ENCODE measurements around the gene PTMS. TPM values are rescaled to one million over a fixed set of nuclear protein-coding genes. Genes with fewer than 3 reads are reported as not detected.
"Not testable (repeated sequence)": the region's sequence is repeated elsewhere in the genome, so short reads cannot be mapped to it uniquely, and the experiment has no call there.

PTMS gene
- total and polyA plus RNA-seq, 5 donors from 2014 or later = 1.3 to 15.0 (median 3.2) TPM

DNA sequence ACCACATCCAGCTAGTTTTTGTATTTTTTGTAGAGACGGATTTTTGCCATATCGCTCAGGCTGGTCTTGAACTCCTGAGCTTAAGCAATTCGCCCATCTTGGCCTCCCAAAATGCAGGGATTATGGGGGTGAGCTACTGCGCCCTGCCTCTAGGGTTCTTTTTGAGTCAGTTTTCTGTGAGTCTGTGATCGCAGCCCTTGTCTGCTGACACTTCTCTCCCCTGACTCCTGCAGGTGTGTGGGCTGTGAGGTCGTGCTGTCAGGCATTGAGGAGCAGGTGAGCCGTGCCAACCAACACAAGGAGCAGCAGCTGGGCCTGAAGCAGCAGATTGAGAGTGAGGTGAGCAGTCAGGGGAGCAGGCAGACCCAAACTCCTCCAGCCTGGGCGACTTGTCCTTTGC lies 36.0 kb upstream of the PTMS start:
- no peak overlapping the region for H3K27ac ChIP-seq (ENCODE audit: insufficient read depth, low read length, poor library complexity, severe bottlenecking)
- no peaks in the 10 kb centered on the region for H3K4me1 ChIP-seq (ENCODE audit: control insufficient read depth, insufficient read depth, low read length, poor library complexity, severe bottlenecking)
- H3K4me3 ChIP-seq (ENCODE audit: low read depth, low read length) = no peak overlapping the region
- Mint-ChIP-seq H3K27me3 (peaks cover 4% of the 10 kb centered on the region), H3K9me3 (no peaks in the 10 kb centered on the region), H3K27ac (no peak overlapping the region), H3K36me3 (peaks cover 45% of the 10 kb centered on the region), H3K4me1 (peaks cover 0 to 15% (median 6%) of the 10 kb centered on the region in 4 donors), H3K4me3 (no peak overlapping the region)
- no peaks in the 10 kb centered on the region for H3K27me3 ChIP-seq (ENCODE audit: control insufficient read depth, insufficient read depth, low read length)
- peaks cover 54% of the 10 kb centered on the region for H3K36me3 ChIP-seq (ENCODE audit: control insufficient read depth, insufficient read depth, low read length)
- no peaks in the 10 kb centered on the region for H3K9me3 ChIP-seq (ENCODE audit: control insufficient read depth in 2 of 2, low read length in 2 of 2)
- ATAC-seq (ENCODE audit: low read depth in 2 of 2) (no peak), DNase-seq (no peak)

DNA sequence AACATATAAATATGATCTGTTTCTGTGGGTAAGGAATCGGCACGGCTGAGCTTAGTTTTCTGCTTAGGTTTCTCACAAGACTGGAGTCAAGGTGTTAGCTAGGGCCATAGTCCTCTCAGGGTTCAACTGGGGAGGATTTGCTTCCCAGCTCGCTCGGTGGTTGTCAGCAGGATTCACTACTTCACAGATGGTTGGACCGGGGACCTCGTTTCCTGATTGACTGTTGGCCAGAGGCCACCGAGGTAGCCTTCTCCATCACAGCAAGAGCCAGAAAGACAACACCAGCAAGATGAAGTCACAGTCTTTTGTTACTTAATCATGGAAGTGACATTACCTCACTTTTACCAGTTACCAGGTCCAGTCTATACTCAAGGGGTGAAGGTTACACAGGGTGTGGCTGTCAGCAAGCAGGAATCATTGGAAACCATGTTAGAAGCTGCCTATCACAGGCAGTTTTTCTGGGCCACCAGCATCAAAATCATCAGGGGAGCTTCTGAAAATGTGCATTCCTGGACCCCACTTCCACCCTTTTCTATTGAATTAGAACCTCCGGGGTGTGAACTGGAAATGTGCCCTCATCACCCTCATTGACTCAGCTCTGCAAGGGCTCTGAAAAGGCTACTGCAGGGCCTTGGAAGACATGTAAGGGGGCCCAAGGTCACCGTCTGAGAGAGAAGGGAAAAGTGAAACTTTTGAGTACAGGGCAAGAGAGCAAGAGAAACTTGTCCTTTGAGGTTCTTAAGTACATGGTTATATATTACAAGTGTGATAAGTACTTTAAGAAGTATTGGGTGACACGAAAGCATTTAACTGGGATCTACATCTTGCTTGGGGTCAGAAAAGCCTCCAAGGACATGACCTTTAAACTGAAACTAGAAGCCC lies 31.4 kb upstream of the PTMS start:
- Mint-ChIP-seq H3K4me1 (peaks cover 0 to 5% (median 2%) of the 10 kb centered on the region in 4 donors), H3K36me3 (peaks cover 33% of the 10 kb centered on the region), H3K9me3 (no peaks in the 10 kb centered on the region), H3K27me3 (no peaks in the 10 kb centered on the region), H3K4me3 (no peak overlapping the region), H3K27ac (peak overlapping the region in 1 of 3 donors; percentile 38)
- H3K27me3 ChIP-seq (ENCODE audit: control insufficient read depth, insufficient read depth, low read length) = no peaks in the 10 kb centered on the region
- no peaks in the 10 kb centered on the region for H3K9me3 ChIP-seq (ENCODE audit: control insufficient read depth in 2 of 2, low read length in 2 of 2)
- ATAC-seq (ENCODE audit: low read depth in 2 of 2) (no peak), DNase-seq (no peak)
- peaks cover 34% of the 10 kb centered on the region for H3K36me3 ChIP-seq (ENCODE audit: control insufficient read depth, insufficient read depth, low read length)
- no peaks in the 10 kb centered on the region for H3K4me1 ChIP-seq (ENCODE audit: control insufficient read depth, insufficient read depth, low read length, poor library complexity, severe bottlenecking)
- no peak overlapping the region for H3K4me3 ChIP-seq (ENCODE audit: low read depth, low read length)
- H3K27ac ChIP-seq (ENCODE audit: insufficient read depth, low read length, poor library complexity, severe bottlenecking) = no peak overlapping the region

DNA sequence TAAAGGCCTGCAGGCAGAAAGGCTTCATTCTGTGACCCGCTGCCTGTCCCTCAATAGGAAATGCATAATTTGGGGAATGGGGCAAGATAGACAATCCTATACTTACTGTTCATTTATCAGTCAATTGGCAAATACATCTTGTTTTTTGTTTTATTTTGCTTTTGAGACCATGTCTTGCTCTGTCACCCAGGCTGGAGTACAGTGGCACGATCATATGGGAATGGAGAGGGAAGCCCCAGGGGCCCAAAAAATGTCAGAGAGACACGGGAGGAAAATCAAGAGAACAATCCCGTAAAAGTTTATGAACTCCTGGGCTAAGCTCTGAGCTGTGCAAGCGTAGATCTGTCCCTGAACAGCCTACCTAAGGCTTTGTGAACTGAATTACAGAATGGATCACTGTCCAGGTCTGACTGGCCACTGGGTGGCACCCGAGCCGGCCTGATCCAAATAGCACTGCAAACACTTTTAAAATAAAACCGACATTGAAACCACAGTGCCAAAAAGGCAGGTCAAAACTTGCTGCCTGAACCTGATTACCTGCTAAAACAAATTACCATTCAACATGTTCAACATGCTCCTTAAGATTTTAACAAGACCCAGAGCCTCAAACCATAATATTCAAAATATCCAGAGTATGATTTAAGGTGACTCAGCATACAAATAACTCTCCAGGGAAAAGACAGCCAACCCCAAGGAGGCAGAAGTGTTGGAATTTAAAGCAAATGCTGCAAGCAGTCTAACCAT lies 30.5 kb upstream of the PTMS start:
- Histone ChIP-seq H3K27me3 (ENCODE audit: control insufficient read depth, insufficient read depth, low read length) (no peaks in the 10 kb centered on the region), H3K9me3 (ENCODE audit: control insufficient read depth in 2 of 2, low read length in 2 of 2) (no peaks in the 10 kb centered on the region), H3K4me3 (ENCODE audit: low read depth, low read length) (no peak overlapping the region), H3K36me3 (ENCODE audit: control insufficient read depth, insufficient read depth, low read length) (peaks cover 25% of the 10 kb centered on the region), H3K27ac (ENCODE audit: insufficient read depth, low read length, poor library complexity, severe bottlenecking) (no peak overlapping the region), H3K4me1 (ENCODE audit: control insufficient read depth, insufficient read depth, low read length, poor library complexity, severe bottlenecking) (no peaks in the 10 kb centered on the region)
- no peaks in the 10 kb centered on the region for H3K27me3 Mint-ChIP-seq
- H3K27ac Mint-ChIP-seq = peak overlapping the region in 1 of 3 donors; percentile 38
- H3K9me3 Mint-ChIP-seq = no peaks in the 10 kb centered on the region
- DNase-seq (peak in 2 of 3 donors; percentile 42 to 58), ATAC-seq (ENCODE audit: low read depth in 2 of 2) (peak; percentile 43 to 52)
- H3K36me3 Mint-ChIP-seq = peaks cover 26% of the 10 kb centered on the region
- no peak overlapping the region for H3K4me3 Mint-ChIP-seq
- H3K4me1 Mint-ChIP-seq = peaks cover 0 to 5% (median 2%) of the 10 kb centered on the region in 4 donors

DNA sequence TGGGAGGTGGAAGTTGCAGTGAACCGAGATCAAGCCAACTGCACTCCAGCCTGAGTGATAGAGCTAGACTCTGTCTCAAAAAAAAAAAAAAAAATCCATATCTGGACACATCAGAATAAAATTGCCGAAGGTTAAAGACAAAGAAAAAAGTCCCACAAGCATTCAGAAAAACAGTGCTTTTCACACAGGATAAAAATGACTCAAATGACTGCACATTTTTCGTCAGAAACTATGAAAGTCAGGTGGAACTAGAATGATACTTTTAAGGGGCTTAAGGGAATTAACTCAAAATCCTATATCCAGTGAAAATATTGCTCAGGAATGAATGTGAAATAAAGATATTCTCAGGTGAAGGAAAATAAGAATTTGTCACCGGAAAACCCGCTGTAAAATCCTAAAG lies 29.4 kb upstream of the PTMS start:
- H3K9me3 Mint-ChIP-seq = no peaks in the 10 kb centered on the region
- Histone ChIP-seq H3K4me1 (ENCODE audit: control insufficient read depth, insufficient read depth, low read length, poor library complexity, severe bottlenecking) (no peaks in the 10 kb centered on the region), H3K36me3 (ENCODE audit: control insufficient read depth, insufficient read depth, low read length) (peaks cover 15% of the 10 kb centered on the region), H3K27me3 (ENCODE audit: control insufficient read depth, insufficient read depth, low read length) (no peaks in the 10 kb centered on the region), H3K4me3 (ENCODE audit: low read depth, low read length) (no peak overlapping the region), H3K9me3 (ENCODE audit: control insufficient read depth in 2 of 2, low read length in 2 of 2) (no peaks in the 10 kb centered on the region), H3K27ac (ENCODE audit: insufficient read depth, low read length, poor library complexity, severe bottlenecking) (no peak overlapping the region)
- no peaks in the 10 kb centered on the region for H3K27me3 Mint-ChIP-seq
- no peak overlapping the region for H3K27ac Mint-ChIP-seq
- H3K36me3 Mint-ChIP-seq = peaks cover 18% of the 10 kb centered on the region
- peaks cover 0 to 5% (median 2%) of the 10 kb centered on the region in 4 donors for H3K4me1 Mint-ChIP-seq
- no peak overlapping the region for H3K4me3 Mint-ChIP-seq
- no peak for DNase-seq
- ATAC-seq (ENCODE audit: low read depth in 2 of 2) = no peak

DNA sequence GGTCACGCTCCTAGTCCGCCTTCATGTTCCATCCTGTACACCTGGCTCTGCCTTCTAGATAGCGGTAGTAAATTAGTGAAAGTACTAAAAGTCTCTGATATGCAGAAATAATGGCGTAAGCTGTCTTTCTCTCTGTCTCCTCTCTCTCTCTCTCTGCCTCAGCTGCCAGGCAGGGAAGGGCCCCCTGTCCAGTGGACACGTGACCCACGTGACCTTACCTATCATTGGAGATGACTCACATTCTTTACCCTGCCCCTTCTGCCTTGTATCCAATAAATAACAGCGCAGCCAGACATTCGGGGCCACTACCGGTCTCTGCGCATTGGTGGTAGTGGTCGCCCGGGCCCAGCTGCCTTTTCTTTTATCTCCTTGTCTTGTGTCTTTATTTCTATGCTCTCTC lies 24.1 kb upstream of the PTMS start:
- ATAC-seq (ENCODE audit: low read depth in 2 of 2); H3K27me3 Mint-ChIP-seq: not testable (repeated sequence)

DNA sequence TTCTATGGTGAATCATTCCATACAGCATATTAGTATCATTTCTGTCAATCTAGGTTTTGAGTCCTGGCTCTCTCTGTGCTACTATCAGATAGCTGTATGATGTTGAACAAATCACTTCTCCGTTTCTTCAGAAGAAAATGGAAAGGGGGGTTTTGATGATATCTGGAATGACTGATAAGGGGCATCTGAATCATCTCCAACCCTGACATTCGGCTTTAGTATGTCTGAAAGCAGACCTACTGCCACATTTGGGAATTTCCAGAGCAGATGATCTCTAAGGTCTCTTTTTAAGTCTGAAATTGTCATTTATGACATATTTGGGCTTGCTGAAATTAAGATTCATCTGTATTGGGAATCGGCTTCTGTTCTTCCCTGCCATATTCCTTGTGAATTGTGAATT lies 23.3 kb upstream of the PTMS start:
- ATAC-seq (ENCODE audit: low read depth in 2 of 2) (no peak), DNase-seq (no peak)
- no peaks in the 10 kb centered on the region for H3K27me3 ChIP-seq (ENCODE audit: control insufficient read depth, insufficient read depth, low read length)
- Mint-ChIP-seq H3K9me3 (peaks cover 0 to 2% (median 0%) of the 10 kb centered on the region in 7 donors), H3K27me3 (no peaks in the 10 kb centered on the region), H3K4me1 (peaks cover 0 to 13% (median 6%) of the 10 kb centered on the region in 4 donors), H3K27ac (no peak overlapping the region), H3K4me3 (no peak overlapping the region), H3K36me3 (peaks cover 16% of the 10 kb centered on the region)
- H3K36me3 ChIP-seq (ENCODE audit: control insufficient read depth, insufficient read depth, low read length) = peaks cover 6% of the 10 kb centered on the region
- no peaks in the 10 kb centered on the region for H3K4me1 ChIP-seq (ENCODE audit: control insufficient read depth, insufficient read depth, low read length, poor library complexity, severe bottlenecking)
- no peak overlapping the region for H3K4me3 ChIP-seq (ENCODE audit: low read depth, low read length)
- no peaks in the 10 kb centered on the region for H3K9me3 ChIP-seq (ENCODE audit: control insufficient read depth in 2 of 2, low read length in 2 of 2)
- no peak overlapping the region for H3K27ac ChIP-seq (ENCODE audit: insufficient read depth, low read length, poor library complexity, severe bottlenecking)

More for the DNA sequence above, 24.1 kb upstream of the PTMS start:
- not testable (repeated sequence) for H3K27me3 ChIP-seq (ENCODE audit: control insufficient read depth, insufficient read depth, low read length); H3K9me3 Mint-ChIP-seq; H3K4me1 ChIP-seq (ENCODE audit: control insufficient read depth, insufficient read depth, low read length, poor library complexity, severe bottlenecking); H3K4me3 ChIP-seq (ENCODE audit: low read depth, low read length); H3K36me3 Mint-ChIP-seq; H3K9me3 ChIP-seq (ENCODE audit: control insufficient read depth in 2 of 2, low read length in 2 of 2); DNase-seq; H3K4me3 Mint-ChIP-seq; H3K27ac ChIP-seq (ENCODE audit: insufficient read depth, low read length, poor library complexity, severe bottlenecking); H3K36me3 ChIP-seq (ENCODE audit: control insufficient read depth, insufficient read depth, low read length); H3K27ac Mint-ChIP-seq
- peaks cover 0 to 13% (median 5%) of the 10 kb centered on the region in 4 donors for H3K4me1 Mint-ChIP-seq

DNA sequence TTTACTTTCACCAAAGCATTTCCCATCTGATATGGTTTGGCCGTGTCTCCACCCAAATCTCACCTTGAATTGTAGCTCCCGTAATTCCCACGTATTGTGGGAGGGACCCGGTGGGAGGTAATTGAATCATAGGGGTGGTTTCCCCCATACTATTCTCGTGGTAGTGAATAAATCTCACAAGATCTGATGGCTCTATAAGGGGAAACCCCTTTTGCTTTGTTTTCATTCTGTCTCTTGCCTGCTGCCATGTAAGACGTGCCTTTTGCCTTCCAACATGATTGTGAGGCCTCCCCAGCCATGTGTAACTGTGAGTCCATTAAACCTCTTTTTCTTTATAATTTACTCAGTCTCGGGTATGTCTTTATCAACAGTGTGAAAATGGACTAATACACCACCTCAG lies 22.9 kb upstream of the PTMS start:
- not testable (repeated sequence) for H3K27me3 Mint-ChIP-seq; H3K4me3 Mint-ChIP-seq; H3K4me1 ChIP-seq (ENCODE audit: control insufficient read depth, insufficient read depth, low read length, poor library complexity, severe bottlenecking); H3K9me3 ChIP-seq (ENCODE audit: control insufficient read depth in 2 of 2, low read length in 2 of 2); ATAC-seq (ENCODE audit: low read depth in 2 of 2); H3K27me3 ChIP-seq (ENCODE audit: control insufficient read depth, insufficient read depth, low read length); H3K27ac ChIP-seq (ENCODE audit: insufficient read depth, low read length, poor library complexity, severe bottlenecking); DNase-seq; H3K4me3 ChIP-seq (ENCODE audit: low read depth, low read length); H3K9me3 Mint-ChIP-seq; H3K27ac Mint-ChIP-seq
- Mint-ChIP-seq H3K36me3 (peaks cover 21% of the 10 kb centered on the region), H3K4me1 (peaks cover 0 to 15% (median 7%) of the 10 kb centered on the region in 4 donors)
- peaks cover 11% of the 10 kb centered on the region for H3K36me3 ChIP-seq (ENCODE audit: control insufficient read depth, insufficient read depth, low read length)

Measured in CD4-positive, CD25-positive, alpha-beta regulatory T cell (primary cell).